SKM-1 treated with dmso at 0.1 percent for 144 hours (cell line): ENCODE data around the gene HIPK2.

Experiments
- DNase-seq: peaks from one replicate; lab custom pipeline; 2025; ENCODE audit not compliant: unreplicated experiment; lab: John Stamatoyannopoulos, UW

HIPK2 gene

DNA sequence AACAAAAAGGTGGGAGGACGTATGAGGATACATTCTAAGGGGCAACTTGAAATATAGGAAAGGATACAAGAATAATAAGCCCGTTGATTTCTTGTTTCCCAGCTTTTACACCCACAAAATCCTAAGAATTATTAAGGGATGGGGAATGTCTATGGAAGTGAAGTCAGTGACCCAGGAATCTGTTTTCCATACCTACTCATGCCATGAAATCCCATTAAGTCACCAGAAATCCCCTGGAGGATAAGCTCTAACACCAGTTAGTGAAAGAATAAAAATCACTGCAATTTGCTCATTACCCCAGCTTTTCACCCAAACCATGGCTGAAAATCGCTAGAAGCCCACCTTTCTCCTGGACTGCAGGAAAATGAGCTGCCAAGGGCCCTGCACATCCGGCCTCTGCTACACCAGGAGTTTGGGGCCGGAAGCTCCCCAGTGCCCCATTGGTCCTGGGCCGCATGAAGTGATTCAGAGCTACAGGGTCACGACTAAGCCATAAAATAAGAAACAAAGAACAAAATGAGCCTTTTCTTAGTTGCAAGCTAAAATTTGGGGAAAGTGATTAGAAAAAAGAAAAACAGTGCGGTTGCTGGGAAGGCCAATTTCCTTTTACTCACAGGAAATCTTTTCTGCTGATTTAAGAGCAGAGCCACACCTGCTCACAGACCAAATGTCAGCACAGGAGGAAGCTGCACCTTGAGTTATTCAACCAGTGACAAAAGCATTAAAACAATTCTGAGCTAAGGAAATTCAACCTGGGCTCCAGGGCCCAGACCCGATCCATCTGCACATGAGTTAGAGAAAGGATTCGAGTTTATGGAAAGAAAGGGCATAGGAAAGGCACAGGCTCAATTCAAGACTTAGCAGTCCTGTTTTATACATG is 40.3 kb downstream of the HIPK2 start:
- no peak for DNase-seq

DNA sequence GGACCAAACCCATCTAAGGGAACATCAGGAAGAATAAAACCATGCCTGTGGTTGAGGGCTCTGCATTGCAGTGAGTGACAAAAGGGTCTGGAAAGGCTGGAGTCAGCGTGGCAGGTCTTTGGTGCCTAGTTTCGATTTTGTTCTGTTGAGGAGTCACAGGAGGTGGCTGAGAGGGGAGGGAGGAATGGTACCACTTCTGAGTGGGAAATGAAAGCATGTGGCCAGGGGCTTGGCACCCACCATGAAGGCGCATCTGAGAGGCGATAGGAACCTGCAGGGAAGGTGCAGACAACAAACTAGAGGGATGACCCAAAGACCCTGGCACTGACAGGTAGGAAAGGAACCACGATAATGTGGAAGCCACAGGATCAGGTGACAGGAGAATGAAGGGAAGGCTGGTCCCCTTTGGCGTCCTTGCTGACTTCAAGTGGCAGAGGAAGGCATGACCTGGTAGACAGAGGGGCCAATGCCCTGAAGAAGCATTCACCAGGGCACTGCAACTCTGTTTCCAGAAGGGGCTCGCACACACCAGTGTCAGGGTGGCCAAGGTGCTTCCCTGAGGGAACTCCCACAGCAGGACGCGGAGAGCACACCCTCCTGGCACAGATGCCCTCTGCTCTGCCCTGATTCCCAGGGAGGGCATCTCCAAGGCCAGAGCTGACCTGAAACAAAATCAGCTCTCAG is 41.7 kb downstream of the HIPK2 start:
- no peak for DNase-seq

DNA sequence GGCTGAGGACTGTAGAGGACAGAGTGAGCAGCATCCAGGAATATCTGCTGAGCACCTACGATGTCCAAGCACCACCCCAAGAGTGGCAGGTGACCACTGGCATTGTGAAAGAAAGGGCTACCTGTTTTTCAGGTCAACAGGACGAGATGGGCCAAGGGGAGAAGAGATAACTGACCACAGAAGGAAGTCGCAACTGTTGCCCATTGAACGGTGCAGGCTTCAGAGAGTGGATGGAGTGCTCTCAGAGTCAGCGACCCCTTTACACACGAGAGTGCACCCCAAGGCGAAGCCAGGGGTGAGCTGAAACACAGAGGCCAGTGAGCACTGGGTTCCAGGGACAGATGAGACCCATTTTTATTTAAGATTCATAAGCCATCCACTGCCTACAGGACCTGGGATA is 42.3 kb downstream of the HIPK2 start:
- DNase-seq: no peak

DNA sequence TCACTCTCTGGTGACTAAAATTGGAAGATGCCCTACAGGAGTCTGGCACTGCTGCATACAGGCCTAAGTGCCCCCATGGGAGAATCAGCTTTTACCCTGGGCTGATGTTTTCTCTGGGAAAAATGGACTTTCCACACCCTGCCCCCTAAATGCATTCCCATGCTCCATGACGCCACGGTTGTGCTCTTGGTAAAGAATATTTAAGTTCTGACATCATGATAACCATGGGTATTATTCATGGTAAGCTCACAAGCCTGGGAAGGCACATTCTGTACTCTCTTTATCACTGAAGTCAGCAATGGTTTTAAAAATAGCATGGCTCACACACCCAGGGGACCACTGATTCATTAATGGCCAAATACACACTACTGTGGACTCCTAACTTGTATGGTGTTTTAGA is 43.4 kb downstream of the HIPK2 start:
- DNase-seq: no peak

DNA sequence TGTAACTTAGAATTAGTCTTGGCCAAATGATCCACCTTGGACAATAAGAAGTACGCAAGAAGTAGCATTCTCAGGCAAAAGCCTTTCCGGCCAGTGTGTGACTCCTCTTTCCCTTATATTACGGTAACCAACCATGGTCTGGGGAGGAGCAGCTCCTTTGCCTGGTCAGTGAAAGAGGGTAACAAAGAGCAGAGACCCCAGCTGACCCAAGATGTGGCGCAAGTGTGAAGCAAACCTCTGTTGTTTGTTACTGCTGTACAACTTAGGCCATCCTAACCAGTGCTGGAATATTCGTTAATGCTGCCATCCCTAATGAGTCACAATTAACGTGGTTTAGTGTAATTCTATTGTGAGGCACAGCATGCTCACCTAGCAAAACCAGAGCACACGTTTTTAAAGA is 44.0 kb downstream of the HIPK2 start:
- DNase-seq: no peak

DNA sequence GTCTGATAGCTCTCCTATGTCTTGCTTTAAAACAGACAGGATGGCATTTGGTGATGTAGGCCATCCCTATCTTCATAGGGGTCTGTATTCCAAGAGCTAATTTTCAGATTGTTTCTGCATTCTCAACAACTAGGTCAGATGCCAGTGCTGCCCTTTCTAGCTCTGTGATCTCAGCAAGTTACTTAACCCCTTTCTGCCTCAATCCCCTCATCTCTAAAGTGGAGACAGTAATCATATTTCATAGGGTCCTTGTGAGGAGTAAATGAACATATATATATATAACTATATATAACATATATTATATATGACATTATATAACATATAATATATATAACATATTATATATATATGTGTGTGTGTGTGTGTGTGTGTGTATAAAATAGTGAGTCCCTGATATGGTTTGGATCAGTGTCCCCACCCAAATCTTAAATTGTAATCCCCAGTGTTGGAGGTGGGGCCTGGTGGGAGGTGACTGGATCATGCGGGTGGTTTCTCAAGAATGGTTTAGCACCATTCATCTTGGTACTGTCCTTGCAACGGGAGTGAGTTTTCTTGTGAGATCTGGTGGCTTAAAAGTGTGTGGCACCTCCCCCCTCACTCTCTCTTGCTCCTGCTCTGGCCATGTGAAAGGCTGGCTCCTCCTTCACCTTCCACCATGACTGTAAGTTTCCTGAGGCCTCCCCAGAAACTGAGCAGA is 45.2 kb downstream of the HIPK2 start:
- DNase-seq: no peak

DNA sequence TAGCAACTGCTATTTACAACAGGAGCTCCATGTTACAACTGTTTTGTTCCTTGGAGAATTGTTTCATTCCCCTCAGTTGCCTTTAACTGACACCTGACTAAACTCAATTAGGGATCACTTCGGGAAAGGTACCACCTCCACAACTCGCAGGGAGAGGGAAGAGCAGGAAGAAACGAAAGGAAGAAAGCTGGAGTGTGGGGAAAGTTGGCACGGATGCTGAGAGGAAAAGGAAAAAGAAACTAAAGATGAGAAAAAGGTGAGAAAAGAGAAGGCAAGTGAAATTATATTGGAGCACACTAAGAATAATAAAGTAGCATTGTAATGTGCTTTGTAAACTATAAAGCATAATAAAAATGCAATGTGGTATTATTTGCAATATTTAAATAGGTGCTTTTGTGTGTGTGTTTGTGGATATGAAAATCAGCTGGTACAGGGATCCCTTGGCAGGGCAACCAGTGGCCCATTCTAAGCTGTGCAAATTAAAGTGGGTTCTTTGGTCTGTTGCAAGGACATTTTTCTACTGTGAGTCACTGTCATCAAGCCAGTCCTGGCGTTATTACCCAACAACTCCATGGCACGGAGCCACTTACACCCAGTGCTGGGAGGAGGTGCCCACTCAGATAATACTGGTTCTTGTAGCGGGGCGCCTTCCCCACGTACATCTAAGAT is 45.9 kb downstream of the HIPK2 start:
- DNase-seq: peak; percentile 69

DNA sequence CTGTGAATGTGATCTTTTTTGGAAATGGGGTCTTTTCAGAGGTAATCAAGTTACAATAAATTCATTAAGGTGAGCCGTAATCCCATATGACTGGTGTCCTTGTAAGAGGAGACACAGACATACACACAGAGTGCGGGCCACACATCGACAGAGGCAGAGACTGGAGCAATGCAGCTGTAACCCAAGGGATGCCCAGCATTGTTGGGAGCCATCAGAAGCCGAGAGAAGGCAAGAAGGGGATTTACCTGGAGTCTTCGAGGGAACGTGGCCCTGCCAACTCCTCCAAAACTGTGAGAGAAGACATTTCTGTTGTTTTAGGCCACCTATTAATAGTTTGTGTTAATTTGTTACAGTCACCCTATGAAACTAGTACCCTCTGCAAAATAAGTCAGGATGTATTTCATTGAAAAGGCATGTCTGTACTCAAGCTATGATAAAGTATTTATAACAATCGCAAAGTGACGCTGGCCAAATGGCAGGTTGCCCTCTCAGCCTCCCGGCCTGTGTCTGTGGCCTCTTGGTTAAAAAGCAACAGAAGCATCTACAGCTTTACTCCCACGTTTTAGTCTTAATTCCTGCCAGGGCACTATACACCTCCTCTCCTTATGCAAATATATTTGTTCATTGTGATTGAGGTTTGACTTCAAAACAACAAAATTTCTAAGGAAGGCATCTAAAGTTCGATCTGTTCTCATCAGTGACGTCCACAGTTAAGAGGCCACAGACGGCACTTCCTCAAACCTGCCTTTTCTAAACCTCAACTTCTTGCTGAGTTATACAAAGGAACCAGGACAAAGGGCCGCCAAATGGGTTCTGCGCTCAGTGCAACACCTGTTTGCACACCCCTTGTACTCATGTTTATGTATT is 46.8 kb downstream of the HIPK2 start:
- DNase-seq: peak; percentile 77

DNA sequence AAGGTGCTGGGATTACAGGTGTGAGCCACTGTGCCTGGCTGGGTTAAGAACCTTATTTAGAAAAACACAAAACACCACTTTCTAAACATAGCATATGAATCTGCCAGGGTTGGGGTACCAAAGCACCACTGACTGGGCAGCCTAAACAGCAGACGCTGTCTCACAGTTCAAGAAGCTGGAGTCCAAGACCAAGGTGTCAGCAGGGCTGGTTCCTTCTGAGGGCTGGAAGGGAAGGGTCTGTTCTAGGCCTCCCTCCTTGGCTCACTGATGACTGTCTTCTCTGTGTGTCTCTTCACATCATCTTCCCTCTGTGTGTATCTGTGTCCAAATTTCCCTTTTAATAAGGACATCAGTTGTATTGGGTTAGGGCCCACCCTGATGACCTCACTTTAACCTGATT is 49.6 kb downstream of the HIPK2 start:
- no peak for DNase-seq

DNA sequence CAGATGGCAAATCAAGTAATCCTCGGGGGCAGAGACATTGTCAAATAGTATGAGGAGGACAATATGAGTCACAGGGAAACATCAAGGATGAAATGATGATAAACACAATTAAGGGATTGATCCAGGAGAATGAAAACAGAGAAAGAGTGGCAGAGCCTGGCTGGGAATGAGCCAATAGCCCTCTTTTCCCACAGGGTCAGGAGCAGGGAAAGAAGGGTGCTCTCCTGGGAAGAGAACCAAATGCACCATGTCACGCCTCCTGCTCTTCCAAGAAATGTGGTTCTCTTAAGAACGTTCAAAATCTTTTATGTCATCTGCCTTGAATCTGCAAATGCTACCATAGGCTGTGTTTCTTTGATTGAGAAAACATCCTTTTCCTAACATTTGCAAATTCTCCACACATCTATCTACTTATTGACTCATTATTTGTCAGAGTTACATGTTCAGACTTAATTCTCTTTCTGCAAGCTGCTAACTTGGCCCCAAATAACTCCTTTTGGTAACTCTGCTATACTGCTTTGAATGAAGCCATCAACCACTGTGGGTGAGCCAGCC is 50.6 kb downstream of the HIPK2 start:
- DNase-seq: no peak

DNA sequence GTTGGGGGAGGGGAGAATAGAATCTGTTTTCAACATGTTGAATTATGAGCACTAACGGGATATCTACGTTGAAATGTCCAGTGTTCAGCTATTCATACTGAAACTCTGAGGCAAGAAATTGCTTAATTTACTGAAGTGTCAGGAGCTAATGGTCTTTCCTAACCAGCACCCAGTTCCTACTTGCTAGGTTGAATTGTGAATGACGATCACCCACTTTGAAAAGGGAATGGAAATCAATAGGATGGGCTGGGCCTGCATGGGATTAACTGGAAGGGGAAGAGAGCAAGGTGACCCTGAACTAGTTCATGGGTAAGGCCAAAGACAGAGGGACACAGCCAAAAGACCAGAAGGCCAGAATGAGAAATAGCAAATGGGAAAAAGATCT is 51.3 kb downstream of the HIPK2 start:
- DNase-seq: peak; percentile 64

DNA sequence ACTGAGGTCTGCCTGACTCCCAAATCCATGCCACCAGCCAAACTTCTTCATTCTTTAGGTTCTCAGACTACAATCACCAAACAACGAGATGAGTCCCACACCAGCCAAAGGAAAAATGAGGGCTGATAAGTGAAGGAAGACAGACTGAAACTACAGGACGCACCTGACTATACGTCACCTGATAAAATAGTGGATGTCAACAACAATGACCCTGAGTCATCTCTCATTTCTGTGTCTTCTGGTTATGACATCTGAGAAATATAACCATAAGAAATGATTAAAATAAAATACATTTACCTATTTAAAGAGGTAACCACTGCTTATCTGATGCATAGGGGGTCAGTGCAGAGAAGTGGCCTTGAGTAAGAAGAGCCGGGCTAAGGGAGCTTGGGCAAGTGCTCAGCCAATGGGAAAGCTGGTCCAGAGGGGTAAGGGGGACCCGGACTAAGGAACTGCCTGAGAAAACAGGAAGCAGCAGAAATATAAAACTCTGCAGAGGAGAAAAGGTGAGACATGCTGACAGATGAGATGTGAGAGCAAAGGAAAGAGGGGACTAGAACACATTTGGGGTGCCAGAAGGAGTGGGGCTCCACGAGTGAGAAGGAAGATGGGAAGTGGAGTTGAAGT is 51.8 kb downstream of the HIPK2 start:
- peak; percentile 48 for DNase-seq

DNA sequence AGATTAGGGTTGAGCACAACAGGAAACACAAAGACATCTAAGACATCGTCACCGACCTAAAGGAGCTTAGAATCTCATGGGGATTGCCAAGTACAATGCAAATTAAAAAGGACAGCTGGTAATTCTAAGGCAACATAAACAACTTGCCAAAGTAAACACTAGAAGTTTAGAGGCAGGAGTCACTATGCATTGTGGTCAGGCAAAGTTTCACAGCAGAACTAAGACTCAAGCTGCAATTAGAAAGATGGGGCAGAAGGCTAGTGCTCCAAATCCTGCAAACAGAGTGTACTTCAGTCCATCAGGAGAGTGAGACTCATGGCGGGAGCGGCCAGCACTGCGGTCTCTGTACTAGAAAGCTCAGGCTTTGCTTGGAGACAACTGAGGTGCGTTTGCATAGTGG is 52.7 kb downstream of the HIPK2 start:
- DNase-seq: no peak

DNA sequence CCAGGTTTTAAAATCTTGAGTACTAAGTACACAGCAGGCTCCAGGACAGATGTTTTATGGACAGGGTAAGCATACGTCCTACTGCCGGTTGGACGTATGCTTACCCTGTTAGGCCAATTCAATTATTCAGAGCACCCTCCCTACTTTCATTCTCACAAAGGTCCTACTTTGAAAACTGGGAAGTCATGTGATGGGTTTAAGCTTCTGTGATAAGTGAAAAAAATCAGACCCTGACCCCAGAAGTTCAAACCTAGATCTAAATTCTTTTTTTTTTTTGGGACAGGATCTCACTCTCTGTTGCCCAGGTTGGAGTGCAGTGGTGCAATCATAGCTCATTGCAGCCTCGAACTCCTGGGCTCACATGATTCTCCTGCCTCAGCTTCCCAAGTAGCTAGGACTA is 55.2 kb downstream of the HIPK2 start:
- no peak for DNase-seq

DNA sequence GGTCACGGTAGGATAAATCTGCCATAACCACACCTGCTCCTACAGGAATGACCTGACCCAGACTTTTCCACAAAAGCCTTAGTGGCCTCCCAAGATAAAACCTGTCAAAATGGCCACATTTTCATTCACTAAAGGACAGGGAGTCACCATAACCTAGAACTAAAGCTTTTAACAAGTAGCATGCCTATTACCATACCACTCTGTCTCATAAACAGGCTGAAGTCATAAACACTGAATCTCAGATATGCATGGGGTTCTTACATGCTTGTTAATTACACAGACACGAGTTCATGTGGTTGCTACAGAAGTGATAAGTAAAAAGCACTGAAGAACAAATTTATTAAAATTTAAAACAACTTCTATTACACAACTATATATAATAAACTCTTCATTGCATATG is 56.0 kb downstream of the HIPK2 start:
- DNase-seq: no peak

DNA sequence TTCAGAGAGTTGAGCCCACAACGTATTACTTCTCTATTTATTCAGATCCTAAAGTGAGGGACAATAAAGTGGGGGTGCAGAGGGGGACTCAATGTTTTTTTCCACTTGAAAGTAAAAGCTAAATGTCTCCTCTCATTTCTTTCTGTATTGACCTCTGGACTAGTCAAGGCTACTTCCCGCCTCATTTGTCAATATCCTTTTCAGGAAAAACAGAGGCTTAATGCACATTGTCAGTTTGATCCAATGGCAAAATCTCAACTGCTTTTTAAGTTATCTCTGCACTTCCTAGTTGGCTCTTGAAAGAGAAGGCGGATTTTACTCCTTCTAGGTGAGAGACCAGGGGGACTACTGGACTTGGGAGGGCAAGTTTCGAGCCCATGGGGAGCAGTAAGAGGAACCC is 56.4 kb downstream of the HIPK2 start:
- no peak for DNase-seq

DNA sequence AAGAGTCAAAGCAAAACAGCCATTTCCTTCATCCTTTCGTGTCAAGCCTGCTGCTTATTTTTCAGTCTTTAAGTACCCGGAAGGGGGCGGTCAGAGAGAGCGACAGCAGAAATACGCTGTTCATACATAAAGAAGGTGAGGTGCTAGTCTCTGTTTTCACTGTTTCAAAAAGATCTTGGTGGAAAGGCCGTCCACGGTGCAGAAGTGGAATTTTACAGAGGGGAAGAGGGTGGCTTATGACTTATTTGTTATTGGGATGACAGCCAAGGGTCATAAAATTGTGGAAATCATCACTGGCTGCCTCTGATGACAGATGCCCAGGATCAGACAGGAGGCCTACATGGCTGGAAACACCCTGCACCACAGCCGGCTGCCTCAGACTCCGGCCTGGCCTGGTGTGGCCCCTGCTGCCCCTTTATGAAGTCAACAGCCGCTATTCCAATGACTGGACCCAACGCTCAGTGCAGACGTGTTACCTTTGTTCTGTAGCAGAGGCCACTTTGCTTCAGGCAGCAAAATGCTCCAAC is 57.0 kb downstream of the HIPK2 start:
- no peak for DNase-seq

DNA sequence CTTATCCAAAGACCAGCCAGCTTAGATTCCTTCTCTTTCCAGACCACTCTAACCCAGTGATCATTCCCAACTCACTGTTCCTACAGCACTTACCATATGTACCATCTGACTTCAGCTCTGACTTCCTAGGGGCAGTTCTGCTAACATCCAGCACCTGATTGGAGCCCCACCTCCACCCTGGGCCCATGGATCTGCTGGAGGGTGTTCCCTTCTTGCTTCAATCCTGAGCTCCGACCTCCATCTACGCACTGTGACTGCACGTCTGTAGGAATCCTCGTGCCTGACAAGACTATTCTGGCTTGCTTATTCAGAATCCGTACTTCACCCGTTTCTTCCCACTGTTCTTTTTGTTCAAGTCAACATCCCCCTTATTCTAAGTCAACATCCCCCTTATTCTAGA is 57.6 kb downstream of the HIPK2 start:
- DNase-seq: no peak

DNA sequence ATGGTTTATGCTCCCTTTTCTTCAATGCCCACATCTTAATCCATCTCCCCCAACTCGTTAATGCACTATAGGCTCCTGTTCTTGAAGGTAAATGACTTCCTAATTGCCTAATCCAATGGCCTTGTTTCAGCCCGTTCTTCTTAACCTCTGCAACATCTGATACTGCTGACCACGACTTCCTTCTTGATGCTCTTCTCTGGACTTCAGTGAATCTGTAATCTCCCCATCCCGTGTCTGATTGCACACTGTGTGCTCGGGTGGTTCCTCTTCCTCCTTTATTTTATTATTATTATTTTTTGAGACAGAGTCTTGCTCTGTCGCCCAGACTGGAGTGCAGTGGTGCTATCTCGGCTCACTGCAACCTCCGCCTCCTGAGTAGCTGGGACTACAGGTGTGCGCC is 58.9 kb downstream of the HIPK2 start:
- peak; percentile 98 for DNase-seq

DNA sequence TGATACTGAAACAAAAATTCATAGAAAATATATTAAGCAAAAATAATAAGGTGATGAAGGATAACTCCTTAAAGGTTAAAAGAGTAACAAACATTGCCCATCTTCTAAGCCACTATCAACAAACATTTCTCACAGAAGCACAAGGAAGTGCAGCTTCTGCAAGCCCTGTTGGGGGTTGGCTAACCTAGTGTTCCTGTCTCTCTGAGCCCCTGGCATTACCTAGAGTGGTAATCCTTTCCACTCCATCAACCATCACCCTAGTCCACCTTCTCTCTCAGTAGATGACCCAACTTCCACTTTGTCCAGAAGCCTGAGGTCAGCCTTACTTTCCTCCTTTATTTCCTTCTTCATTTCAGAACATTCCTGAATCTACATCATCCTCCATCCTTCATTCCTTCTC is 59.7 kb downstream of the HIPK2 start:
- DNase-seq: peak; percentile 22
